ENCODE data around the gene NLGN1.

GRCh38 chr3:173799060-173799816 is 401.7 kb downstream of the NLGN1 start:
- TF ChIP-seq CTCF (IDR thresholded peaks at IDR 0.05) (no peak), POLR2A (IDR thresholded peaks at IDR 0.05) (no peak)

All from heart left ventricle (tissue), 13 donors.